ENCODE results near the gene ARHGAP26. TPM values are rescaled to one million over a fixed set of nuclear protein-coding genes. Genes with fewer than 3 reads are reported as not detected.
A peak's percentile ranks its signal among the peaks of the same experiment; 100 is the strongest.

ARHGAP26 gene
- total and polyA plus RNA-seq, 2 of the 4 experiments (the other 2 are of a cell fraction), result 0.54 to 0.56 TPM

- Histone ChIP-seq H3K36me3 (ENCODE audit: control insufficient read depth, insufficient read depth, low read length) (no peaks in the 10 kb centered on the region), H2BK120ac (ENCODE audit: low read depth, low read length) (peak overlapping the region; percentile 82), H4K20me1 (ENCODE audit: insufficient read depth, low read length) (no peaks in the 10 kb centered on the region), H3K4ac (ENCODE audit: low read depth, low read length) (peak overlapping the region; percentile 62), H2BK20ac (ENCODE audit: low read depth, low read length) (peak overlapping the region; percentile 62), H3K23ac (ENCODE audit: low read depth, low read length) (peak overlapping the region; percentile 53), H2AFZ (replicated peaks; ENCODE audit: low read length, poor library complexity) (no peak overlapping the region), H3K14ac (replicated peaks; ENCODE audit: low read depth, low read length) (peak overlapping the region; percentile 70), H4K5ac (ENCODE audit: low read depth, low read length) (no peak overlapping the region), H3K4me1 (ENCODE audit: control insufficient read depth, insufficient read depth, low read length) (peaks cover 8% of the 10 kb centered on the region), H3K79me1 (ENCODE audit: low read depth in 1 of 2, low read length in 2 of 2) (no peaks in the 10 kb centered on the region; a peak in 1 of 4 replicates), H3K27ac (ENCODE audit: insufficient read depth, low read length) (no peak overlapping the region), H3K4me2 (ENCODE audit: low read depth, low read length) (no peak overlapping the region), H3K9me1 (ENCODE audit: insufficient read depth, low read length) (peaks cover 8% of the 10 kb centered on the region; the same call in 1 of the 2 replicates), H3K9me3 (ENCODE audit: control insufficient read depth, insufficient read depth, low read length) (no peaks in the 10 kb centered on the region), H4K91ac (ENCODE audit: insufficient read depth, low read depth, low read length) (no peak overlapping the region), H3K27me3 (ENCODE audit: control insufficient read depth, insufficient read depth, low read length) (no peaks in the 10 kb centered on the region), H3K4me3 (ENCODE audit: insufficient read depth, low read depth, low read length) (no peak overlapping the region), H2BK15ac (ENCODE audit: low read depth, low read length) (peak overlapping the region; percentile 17; the same call in 2 of the 3 replicates), H2AK5ac (ENCODE audit: low read depth, low read length) (0 out of 2 replicates have a peak overlapping the region, but pooled peaks have one; percentile 7), H2AK9ac (replicated peaks; ENCODE audit: low read depth, low read length, poor library complexity) (peak overlapping the region; percentile 33), H3K56ac (ENCODE audit: extremely low read depth, insufficient read depth, low read length) (no peak overlapping the region), H3K9ac (ENCODE audit: low read depth, low read length) (no peak overlapping the region), H4K8ac (ENCODE audit: low read depth in 2 of 2, low read length in 2 of 2) (no peak overlapping the region), H2BK5ac (ENCODE audit: low read depth, low read length, poor library complexity, severe bottlenecking) (no peak overlapping the region), H3K18ac (ENCODE audit: low read depth, low read length) (no peak overlapping the region; the same call in 1 of the 2 replicates)
- no TSS peak for BruUV-seq (replicated peaks)
- dilution Hi-C loops (cut with HindIII; ENCODE audit: low sequenced_read_pairs, unreplicated experiment) (no loop called here), intact Hi-C loops (cut with micrococcal nuclease) (loop anchor here (5.0 to 10.0 kb wide), 2 partner anchors 36 to 619 kb away; no protein-coding TSS in a partner anchor), in situ Hi-C loops (cut with MboI; ENCODE audit: low sequenced_read_pairs) (no loop called here)
- TF ChIP-seq MXI1 (IDR thresholded peaks at IDR 0.05; ENCODE audit: borderline replicate concordance, low read depth, low read length), result no peak
- CTCF ChIA-PET, result no interaction called here
- POLR2A ChIA-PET (ENCODE audit: unreplicated experiment), result no interaction called here
- no peak for DNase-seq
- no CpG with 5 or more reads among the region's 3 CpGs for WGBS, 2 experiments (ENCODE audit: extremely low coverage in 2 of 2, insufficient read length in 1 of 2)
- ATAC-seq (ENCODE audit: low read depth), result no peak
These were observed 435.7 kb downstream of the ARHGAP26 start for GRCh38 chr5:143205883-143206195.
